ENCODE measurements around the gene WFIKKN1.

Gene WFIKKN1, protein sequence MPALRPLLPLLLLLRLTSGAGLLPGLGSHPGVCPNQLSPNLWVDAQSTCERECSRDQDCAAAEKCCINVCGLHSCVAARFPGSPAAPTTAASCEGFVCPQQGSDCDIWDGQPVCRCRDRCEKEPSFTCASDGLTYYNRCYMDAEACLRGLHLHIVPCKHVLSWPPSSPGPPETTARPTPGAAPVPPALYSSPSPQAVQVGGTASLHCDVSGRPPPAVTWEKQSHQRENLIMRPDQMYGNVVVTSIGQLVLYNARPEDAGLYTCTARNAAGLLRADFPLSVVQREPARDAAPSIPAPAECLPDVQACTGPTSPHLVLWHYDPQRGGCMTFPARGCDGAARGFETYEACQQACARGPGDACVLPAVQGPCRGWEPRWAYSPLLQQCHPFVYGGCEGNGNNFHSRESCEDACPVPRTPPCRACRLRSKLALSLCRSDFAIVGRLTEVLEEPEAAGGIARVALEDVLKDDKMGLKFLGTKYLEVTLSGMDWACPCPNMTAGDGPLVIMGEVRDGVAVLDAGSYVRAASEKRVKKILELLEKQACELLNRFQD

DNA sequence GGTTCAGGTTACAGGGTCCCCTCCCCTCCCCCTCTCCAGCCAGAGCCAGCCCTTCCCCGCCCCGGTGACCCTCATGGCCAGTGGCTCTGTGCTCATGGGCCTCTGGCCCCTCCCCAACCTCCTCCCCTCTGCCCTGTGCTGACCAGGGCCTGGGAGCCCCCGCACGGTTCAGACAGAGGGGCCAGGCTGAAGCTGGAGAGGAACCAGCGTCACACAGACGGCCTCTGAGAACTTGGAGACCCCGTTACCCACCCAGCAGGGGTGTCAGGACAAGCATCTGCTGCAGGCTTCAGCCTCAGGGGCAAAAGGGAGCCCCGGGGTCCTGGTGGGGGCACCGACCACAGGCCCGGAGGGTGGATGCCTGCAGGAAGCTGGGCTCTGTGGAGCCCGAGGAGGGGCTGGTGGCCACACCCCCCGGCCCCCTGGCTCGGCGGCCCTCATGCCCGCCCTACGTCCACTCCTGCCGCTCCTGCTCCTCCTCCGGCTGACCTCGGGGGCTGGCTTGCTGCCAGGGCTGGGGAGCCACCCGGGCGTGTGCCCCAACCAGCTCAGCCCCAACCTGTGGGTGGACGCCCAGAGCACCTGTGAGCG, at the start of gene WFIKKN1:
Gene WFIKKN1 (plus strand): TSS at position 171 of the 591 bp plus-strand sequence. CDS start 269 bp downstream, at position 440.
- no peak for DNase-seq

DNA sequence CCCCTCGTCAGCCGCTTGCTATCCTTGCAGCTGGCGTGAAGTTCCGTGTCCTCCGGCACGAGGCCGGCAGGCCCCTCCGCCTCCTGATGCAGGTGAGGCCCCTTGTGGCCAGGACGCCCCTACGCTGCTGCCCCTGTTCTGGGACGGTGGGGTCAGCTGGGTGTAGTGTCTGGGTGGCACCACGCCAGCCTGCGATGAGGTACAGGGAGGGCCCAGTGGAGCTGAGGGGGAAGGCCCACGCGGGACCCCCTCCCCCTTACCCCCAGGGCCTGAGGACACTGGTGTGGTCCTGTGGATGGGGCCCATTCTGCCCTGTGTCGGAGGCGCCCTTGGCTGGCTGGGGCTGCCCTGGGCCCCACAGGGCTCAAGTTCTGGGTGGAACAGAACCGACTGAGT, 48.6 kb upstream of the WFIKKN1 start:
- no peak for DNase-seq

DNA sequence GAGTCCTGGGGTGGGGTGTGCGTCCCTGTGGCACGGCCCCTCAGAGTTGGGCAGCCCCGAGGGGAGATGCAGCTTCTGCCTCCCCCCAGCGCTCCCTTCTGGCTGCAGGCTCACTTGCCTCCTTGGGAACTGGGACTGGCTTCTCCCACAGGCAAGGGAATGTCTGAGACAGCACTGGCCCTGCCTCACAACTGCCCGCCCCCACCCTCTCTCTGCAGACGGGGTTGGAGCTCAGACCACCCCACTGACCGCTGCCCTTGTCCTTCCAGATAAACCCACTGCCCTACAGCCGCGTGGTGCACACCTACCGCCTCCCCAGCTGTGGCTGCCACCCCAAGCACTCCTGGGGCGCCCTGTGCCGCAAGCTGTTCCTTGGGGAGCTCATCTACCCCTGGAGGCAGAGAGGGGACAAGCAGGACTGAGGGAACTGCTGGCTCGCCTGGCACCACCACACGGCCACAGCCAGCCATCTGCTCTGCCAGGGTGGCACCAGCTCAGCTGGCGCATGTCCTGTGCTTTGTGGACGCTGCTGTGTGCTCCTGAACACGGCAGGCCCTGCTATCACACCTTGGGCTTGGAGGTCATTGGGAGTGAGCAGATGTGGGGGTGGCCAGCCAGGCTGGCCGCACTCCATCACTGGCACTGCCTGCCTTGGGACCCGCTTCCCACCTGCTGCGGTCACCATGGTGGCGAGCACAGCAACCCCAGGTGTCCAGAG, 48.0 kb upstream of the WFIKKN1 start:
- DNase-seq = no peak

DNA sequence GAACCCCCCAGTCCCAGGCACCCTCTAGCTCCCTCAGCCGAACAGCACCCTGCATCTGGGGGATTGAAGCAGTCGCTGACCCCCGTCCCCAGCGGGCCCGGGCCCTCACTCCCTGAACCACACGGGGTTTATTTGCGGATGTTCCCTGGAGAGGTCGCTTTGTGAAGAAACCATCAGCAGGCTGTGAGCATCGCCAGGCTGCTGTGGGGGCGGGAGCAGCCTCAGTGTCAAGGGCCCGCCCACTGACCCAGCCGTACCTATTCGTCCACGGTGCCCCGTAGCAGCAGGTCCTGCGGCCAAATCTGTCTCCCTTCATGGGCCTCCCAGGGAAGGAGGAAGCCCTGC, 47.3 kb upstream of the WFIKKN1 start:
- no peak for DNase-seq

DNA sequence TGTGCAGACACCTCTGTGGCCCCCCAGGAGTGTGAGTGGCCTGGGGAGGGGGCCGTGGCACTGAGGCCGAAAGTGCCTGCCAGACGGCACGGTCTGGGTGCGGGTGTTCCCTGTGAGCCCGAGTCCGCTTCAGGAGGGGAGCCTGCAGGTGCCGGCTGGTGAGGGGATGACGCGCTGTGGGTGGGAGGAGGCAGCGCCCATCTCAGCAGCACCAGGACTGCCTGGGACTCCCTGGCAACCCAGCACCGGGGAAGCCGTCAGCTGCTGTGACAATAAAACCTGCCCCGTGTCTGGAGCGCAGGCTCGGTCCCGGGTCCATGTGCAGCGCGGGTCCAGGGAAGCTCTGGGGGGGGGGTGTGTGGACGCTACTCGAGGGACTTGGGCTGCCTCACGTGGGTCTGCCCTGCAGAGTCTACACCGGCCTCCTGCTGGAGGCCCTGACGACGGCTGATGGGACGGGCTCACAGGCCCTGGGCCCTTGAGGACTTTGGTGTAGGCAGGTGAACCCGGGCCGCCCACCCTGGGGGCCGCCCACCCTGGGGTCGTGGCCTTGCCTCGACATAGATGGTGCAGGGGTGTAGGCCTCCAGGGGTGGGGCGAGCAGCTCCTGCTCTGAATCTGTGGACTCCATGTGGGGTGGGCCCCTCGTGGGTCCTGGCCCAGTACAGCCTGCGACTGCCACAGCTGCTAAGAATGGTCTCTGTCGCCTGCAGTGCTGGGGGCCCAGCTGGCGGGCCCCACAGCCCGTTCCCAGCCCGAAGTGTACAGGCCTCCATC, 46.8 kb upstream of the WFIKKN1 start:
- no peak for DNase-seq

DNA sequence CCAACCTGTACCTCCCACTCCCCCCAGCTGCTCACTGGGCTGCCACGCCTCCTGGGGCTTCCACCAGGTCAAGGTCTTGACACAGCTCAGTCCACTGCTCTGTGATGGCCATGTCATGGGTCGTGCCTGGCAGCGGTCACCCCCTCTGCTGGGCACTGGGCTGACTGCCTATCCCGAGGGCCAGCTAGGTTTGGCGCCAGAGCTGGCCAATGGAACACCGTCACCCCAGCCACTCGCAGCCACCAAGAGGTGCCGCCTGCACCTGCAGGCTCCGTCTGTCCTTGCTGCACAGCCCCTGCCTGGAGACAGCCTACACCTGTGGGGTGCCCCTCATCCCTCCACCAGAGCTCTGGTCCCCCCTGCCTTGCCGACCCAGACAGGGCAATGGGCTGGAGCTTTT, 45.4 kb upstream of the WFIKKN1 start:
- DNase-seq = no peak

- no peak for DNase-seq
These were observed 44.6 kb upstream of the WFIKKN1 start for GRCh38 chr16:586047-586644.

GRCh38 chr16:586645-587590, 43.9 kb upstream of the WFIKKN1 start:
- DNase-seq = no peak

- DNase-seq = peak; percentile 66
These were observed 42.2 kb upstream of the WFIKKN1 start for GRCh38 chr16:588639-588888.

DNA sequence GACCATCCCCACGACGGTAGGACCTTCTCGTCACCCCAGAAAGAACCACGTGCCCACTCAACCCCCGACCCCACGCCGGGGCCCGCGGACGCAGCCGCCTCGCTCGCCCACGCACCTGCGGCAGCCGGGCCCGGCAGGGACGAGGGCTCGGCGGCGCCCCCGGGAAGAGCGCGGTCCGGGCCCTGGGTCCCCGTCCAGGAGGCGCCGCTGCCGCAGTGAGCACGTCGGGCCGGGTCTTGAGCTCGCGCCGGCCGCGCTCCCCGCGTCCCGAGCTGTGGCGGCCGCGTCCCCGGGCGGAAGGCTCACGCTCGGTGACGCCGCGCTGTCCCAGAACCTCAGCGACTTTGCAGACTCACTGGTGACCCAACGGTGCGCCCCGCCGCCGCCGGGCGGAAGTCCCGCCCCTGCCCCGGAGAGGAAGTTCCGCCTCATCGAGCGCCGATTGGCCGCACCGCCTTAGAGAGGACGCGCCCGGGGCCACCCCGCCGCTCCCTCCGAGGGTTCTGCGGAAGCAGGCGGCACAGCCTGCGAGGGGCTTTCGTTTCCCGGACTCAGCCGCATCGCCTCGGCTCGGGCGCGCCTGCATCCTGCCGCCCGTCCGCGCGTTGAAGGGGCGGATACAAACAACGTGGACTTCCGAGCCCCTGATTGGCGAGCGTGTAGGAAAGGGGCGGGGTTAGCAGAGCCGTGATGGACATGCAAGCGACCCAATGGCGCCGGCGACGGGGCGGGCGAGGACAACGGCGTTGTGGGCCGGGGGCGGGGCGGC, 41.7 kb upstream of the WFIKKN1 start:
- peak; percentile 96 for DNase-seq

GRCh38 chr16:589658-590187, 41.1 kb upstream of the WFIKKN1 start, which contains the start of gene RAB40C:
Gene RAB40C, plus strand, starts transcription at chr16:590066. Its CDS starts 226 bp downstream, at chr16:590292.
- peak; percentile 99 for DNase-seq

GRCh38 chr16:590188-590814, 40.5 kb upstream of the WFIKKN1 start:
- no peak for DNase-seq

GRCh38 chr16:590815-591200, 40.0 kb upstream of the WFIKKN1 start:
- DNase-seq = no peak

GRCh38 chr16:591231-591630, 39.6 kb upstream of the WFIKKN1 start:
- no peak for DNase-seq

DNA sequence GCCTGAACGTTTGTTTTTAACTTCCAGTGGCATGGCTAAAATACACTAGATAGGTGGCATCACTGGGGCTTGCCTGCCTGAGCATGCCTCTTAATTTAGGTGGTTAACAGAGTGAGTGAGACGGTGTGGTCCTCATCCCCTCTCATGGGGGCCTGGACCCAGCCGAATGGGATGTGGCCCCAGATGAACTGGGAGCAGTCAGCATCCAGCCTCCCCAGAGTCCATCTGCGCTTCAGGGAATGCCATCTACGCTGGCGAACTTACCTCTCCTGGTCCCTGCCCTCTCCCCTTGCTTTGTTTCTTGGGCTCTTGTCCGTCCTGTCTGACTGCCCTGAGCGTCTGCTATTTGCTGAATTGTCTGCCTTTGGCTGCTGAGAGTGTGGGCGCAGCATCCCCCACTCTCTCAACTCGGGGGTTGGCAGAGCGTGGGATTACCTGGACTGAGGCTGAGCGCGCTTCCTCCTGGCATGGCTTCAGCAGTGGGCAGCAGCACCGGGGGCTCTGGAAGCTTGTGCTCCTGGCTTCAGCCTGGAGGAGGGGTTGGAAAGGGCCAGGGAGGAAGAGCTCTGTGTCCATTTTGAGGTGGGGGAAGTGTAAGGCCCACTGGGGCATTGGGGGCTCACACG, 38.8 kb upstream of the WFIKKN1 start:
- no peak for DNase-seq

GRCh38 chr16:592518-593306, 38.1 kb upstream of the WFIKKN1 start:
- DNase-seq = peak; percentile 55

- no peak for DNase-seq
These were observed 37.4 kb upstream of the WFIKKN1 start for GRCh38 chr16:593406-593805.

- DNase-seq = no peak
These were observed 37.0 kb upstream of the WFIKKN1 start for GRCh38 chr16:593807-594206.

DNA sequence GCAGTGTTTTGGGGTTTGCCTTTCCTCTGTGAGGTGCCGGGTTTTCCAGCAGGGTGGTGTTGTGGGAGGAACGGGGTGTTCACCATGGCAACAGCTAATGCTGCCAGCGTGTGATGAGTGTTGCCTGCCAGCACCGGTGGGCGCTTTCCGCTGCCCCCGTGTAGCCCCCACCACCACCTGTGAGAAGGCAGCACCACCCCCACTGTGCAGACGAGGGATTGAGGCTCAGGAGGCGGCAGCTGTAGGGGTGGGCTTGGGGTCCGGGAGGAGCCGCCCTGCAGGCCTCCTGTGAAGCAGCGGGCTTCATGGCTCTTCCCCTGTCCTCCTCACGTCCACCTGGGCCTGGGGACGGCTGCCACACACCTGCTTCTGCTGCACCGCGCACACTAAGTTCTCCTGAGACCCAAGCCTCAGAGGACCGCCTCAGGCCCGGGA, 35.7 kb upstream of the WFIKKN1 start:
- no peak for DNase-seq

All from CD4-positive, alpha-beta T cell treated with Interleukin-15 for 1 hour (primary cell).